Esophagus muscularis mucosa (tissue), 4 donors: ENCODE measurements around the gene RSL24D1. TPM values are rescaled to one million over a fixed set of nuclear protein-coding genes. Genes with fewer than 3 reads are reported as not detected.

Source experiments
- DNase-seq: peaks from one replicate; pipeline ENCODE4 v3.0.0-alpha.2; 2017; ENCODE audit errors: extremely low spot score
- H3K27ac ChIP-seq, 4 donors: fragments of 200-600 bp; sonication (generic); replicated peaks in 1 of 4; 1 replicate in 3 of 4; 2 replicates in 1 of 4; pipeline ENCODE4 v1.5.1; 2016 to 2019; ENCODE audit warnings: mild to moderate bottlenecking in 1 of 4
- H3K27me3 ChIP-seq, 4 donors: fragments of 200-600 bp; sonication (generic); one replicate each; pipeline versions ENCODE4 v1.5.1 to v1.6.0; 2016 to 2019
- H3K36me3 ChIP-seq, 4 donors: fragments of 200-600 bp; sonication (generic); one replicate each; pipeline ENCODE4 v1.5.1; 2016 to 2019
- H3K4me1 ChIP-seq, 4 donors: fragments of 200-600 bp; sonication (generic); one replicate each; pipeline ENCODE4 v1.5.1; 2016 to 2019
- H3K4me3 ChIP-seq, 4 donors: fragments of 200-600 bp; sonication (generic); 1 replicate in 2 of 4; 2 replicates in 2 of 4; pipeline ENCODE4 v1.5.1; 2016 to 2019; ENCODE audit warnings: mild to moderate bottlenecking in 4 of 4, moderate library complexity in 1 of 4
- H3K9me3 ChIP-seq, 4 donors: fragments of 200-600 bp; sonication (generic); 1 replicate in 3 of 4; 2 replicates in 1 of 4; pipeline ENCODE4 v1.5.1; 2016 to 2019
- EP300 ChIP-seq: sonication (generic); formaldehyde crosslinking; IDR thresholded peaks from one replicate; pipeline ENCODE4 v1.6.1; 2017; ENCODE audit warnings: antibody characterized with exemption
- POLR2A ChIP-seq: fragments of 450-650 bp; IDR thresholded peaks from one replicate; pipeline ENCODE4 v1.6.1; 2017; ENCODE audit warnings: antibody characterized with exemption, moderate library complexity, mild to moderate bottlenecking, low read depth
- POLR2AphosphoS5 ChIP-seq, 2 donors: sonication (generic); formaldehyde crosslinking; IDR thresholded peaks; one replicate each; pipeline ENCODE4 v1.6.1; 2017; ENCODE audit warnings: antibody characterized with exemption in 2 of 2
- WGBS: methylation state at CpG from one replicate; pipeline ENCODE4 v1.1.5; 2018; 5-methylcytosine and 5-hydroxymethylcytosine counted together
- intact Hi-C: fragments of 100-400 bp; cut with DNase I; formaldehyde crosslinking; loops from one replicate; pipeline ENCODE4 v1.15.1; 2023
- total RNA-seq, 4 donors: library from RNA; depleted of rRNA; stranded (reverse); fragments of >200 nt; gene quantifications; one replicate each; pipeline versions ENCODE4 v1.1.0 to v1.2.1, GENCODE V29; 2016
- TF ChIP-seq, protein P1 (sequence below), 3 experiments: fragments of 200-600 bp in 2 of 3; fragments of 450-650 bp in 1 of 3; sonication (generic) in 2 of 3; IDR thresholded peaks; one replicate each; pipeline ENCODE4 v1.5.1; 2017 to 2019; ENCODE audit warnings: antibody characterized with exemption in 3 of 3, mild to moderate bottlenecking in 2 of 3, moderate library complexity in 1 of 3

Gene RSL24D1
- total RNA-seq, 4 donors from 2014 or later = 49.8 to 92.4 (median 75.5) TPM

DNA sequence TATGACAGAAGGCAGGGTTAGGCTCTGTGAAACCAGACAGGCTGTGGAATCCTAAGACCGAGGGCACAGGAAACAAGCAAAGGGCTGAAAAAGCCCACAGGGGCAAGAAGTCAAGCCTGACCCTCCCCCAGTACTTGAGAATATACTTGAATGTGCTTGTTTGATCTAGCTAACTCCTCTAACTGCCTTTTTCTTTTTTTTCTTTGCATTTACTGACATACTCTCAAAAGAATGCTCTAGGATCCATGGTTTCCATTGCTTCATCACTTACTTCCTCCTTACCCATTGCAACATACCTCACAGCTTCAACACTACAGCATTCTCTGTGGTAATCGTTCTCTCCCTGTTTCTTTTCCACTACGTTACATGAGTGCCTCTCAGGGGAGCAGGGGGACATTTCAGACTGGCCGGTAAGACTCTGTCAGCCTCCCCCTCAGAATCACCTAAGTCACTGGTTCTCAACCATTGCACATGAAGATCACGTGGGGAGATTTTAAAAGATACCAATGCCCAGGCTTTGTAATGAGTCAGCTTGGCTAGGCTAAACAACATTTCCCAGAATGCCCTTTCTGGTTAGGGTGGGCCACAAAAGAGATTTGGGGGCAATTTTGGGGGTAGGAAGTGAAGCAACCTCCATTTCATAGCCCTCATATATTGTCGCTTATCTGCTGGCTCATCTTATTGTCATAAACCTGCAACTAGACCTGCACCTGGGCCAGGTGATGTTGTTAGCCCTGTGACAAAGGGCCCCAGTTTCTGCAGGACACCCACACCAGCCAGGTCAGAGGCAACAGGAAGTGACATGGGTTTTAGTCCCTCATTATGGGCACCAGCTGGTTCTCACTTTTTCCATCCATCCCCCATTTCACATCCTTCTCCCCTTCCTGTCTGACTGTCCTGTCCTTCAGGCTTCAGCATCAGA is 24.6 kb upstream of the RSL24D1 start:
- peaks cover 0 to 48% (median 10%) of the 10 kb centered on the region in 4 donors for H3K36me3 ChIP-seq
- intact Hi-C loops = no loop called here
- 68% methylated on average over 6 of the region's 6 CpGs for WGBS

DNA sequence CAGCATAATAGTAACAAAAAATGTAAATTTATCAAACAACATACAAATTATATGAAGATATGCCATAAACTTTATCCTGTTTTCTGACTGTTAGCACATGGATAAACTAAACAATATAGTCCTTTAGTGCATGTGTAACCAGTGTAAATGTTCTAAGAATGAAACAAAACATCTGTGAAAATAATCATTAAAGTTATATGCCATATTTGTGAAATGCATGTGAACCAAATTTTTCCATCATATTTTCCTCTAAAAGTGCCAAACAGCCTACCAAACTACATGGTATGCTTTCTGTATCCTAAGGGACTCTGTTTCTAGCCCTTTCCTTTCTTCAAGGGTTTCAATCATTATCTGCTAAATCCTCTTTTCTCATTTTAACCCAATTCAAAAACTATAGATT is 23.9 kb upstream of the RSL24D1 start:
- Histone ChIP-seq H3K27me3 (no peaks in the 10 kb centered on the region), H3K4me3 (no peak overlapping the region), H3K27ac (peak overlapping the region in 3 of 4 donors; percentile 27 to 45 (median 38)), H3K9me3 (no peaks in the 10 kb centered on the region), H3K4me1 (peaks cover 0 to 19% (median 8%) of the 10 kb centered on the region in 4 donors), H3K36me3 (peaks cover 0 to 41% (median 10%) of the 10 kb centered on the region in 4 donors)
- intact Hi-C loops = no loop called here
- TF ChIP-seq EP300 (no peak), POLR2AphosphoS5 (IDR thresholded peaks at IDR 0.05) (no peak), POLR2A (no peak)
- TF ChIP-seq, protein P1, sequence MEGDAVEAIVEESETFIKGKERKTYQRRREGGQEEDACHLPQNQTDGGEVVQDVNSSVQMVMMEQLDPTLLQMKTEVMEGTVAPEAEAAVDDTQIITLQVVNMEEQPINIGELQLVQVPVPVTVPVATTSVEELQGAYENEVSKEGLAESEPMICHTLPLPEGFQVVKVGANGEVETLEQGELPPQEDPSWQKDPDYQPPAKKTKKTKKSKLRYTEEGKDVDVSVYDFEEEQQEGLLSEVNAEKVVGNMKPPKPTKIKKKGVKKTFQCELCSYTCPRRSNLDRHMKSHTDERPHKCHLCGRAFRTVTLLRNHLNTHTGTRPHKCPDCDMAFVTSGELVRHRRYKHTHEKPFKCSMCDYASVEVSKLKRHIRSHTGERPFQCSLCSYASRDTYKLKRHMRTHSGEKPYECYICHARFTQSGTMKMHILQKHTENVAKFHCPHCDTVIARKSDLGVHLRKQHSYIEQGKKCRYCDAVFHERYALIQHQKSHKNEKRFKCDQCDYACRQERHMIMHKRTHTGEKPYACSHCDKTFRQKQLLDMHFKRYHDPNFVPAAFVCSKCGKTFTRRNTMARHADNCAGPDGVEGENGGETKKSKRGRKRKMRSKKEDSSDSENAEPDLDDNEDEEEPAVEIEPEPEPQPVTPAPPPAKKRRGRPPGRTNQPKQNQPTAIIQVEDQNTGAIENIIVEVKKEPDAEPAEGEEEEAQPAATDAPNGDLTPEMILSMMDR (IDR thresholded peaks at IDR 0.05) = no peak
- no peak for DNase-seq

More for the DNA sequence above, 24.6 kb upstream of the RSL24D1 start:
- Histone ChIP-seq H3K4me1 (peaks cover 0 to 19% (median 8%) of the 10 kb centered on the region in 4 donors), H3K4me3 (no peak overlapping the region), H3K27ac (peak overlapping the region in 3 of 4 donors; percentile 27 to 49 (median 38)), H3K9me3 (no peaks in the 10 kb centered on the region), H3K27me3 (no peaks in the 10 kb centered on the region)
- no peak for DNase-seq
- peak in 1 of 2 donors; percentile 62 for TF ChIP-seq POLR2AphosphoS5 (IDR thresholded peaks at IDR 0.05)
- TF ChIP-seq EP300 = no peak

DNA sequence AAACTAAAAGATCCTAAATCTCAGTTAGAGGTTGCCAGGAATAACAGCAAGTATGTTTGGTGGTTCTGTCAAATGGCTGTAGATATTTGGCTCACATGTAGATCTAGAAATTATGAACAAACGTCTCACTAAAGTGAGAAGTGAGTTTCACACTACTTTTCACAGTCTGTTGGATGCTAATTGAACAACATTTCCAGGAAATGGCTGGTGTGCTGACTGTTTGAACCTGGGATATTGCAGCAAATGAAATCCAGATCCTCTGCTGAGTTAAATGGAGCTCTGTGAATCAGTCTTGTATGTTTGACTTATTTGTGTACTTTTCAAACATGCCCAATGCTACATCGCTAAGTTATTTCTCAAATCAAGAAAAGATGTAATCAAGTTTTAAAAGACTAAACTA is 21.3 kb upstream of the RSL24D1 start:
- Histone ChIP-seq H3K9me3 (no peaks in the 10 kb centered on the region), H3K4me3 (no peak overlapping the region), H3K27me3 (no peaks in the 10 kb centered on the region), H3K27ac (peak overlapping the region in 3 of 4 donors; percentile 18 to 67 (median 30)), H3K4me1 (peaks cover 0 to 19% (median 8%) of the 10 kb centered on the region in 4 donors), H3K36me3 (peaks cover 0 to 16% (median 2%) of the 10 kb centered on the region in 4 donors)
- 56% methylated on average over 2 of the region's 2 CpGs for WGBS
- no peak for DNase-seq
- no peak for TF ChIP-seq POLR2A
- TF ChIP-seq, protein P1 (IDR thresholded peaks at IDR 0.05) = no peak
- no peak for TF ChIP-seq EP300
- intact Hi-C loops = no loop called here

DNA sequence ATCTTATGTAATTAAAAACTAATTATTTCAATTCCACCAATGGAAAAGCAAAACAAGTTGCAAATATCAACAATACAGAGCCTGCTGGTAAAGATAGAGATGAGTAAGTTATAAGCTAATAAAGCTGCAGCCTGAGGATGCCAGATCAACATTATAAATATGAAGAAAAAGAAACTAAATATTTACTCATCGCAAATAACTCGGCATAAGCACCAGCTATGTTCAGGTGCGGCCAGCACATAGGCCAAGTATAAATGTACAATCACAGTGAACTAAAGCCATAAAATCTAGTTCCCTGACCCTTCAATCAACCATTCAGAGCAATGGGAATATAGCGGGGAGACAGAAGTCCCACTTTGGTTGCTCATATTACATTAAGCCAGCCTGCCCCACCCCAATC is 7.7 kb upstream of the RSL24D1 start:
- no peak overlapping the region for H3K4me3 ChIP-seq
- H3K36me3 ChIP-seq = peaks cover 0 to 18% (median 7%) of the 10 kb centered on the region in 4 donors
- H3K4me1 ChIP-seq = no peaks in the 10 kb centered on the region
- no peaks in the 10 kb centered on the region for H3K9me3 ChIP-seq
- no peak overlapping the region for H3K27ac ChIP-seq
- no peaks in the 10 kb centered on the region for H3K27me3 ChIP-seq
- no peak for DNase-seq
- intact Hi-C loops = no loop called here
- TF ChIP-seq, protein P1 (IDR thresholded peaks at IDR 0.05) = no peak
- TF ChIP-seq POLR2AphosphoS5 (IDR thresholded peaks at IDR 0.05) (no peak), POLR2A (no peak), EP300 (no peak)
- WGBS = 84% methylated on average over 4 of the region's 4 CpGs

DNA sequence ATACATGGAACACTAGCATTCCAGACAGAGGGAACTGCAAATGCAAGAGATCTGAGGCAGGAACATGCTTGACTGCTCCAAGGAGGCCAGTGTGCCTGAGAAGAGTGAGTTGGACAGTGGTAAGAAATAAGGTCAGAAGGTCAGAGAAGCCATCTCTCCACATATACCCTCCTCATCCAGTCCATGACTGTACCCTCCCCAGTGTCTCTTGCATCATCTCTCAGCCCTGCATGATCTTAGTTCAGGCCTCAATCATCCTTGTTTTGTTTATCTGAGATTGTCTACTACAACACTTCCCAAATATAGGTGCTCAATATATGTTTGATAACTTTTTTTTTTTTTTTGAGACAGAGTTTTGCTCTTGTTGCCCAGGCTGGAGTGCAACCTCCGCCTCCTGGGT is 5.5 kb upstream of the RSL24D1 start:
- intact Hi-C loops = no loop called here

More for the DNA sequence above, 5.5 kb upstream of the RSL24D1 start:
- no peak for TF ChIP-seq POLR2AphosphoS5 (IDR thresholded peaks at IDR 0.05)
- no peak for TF ChIP-seq EP300
- TF ChIP-seq, protein P1 (IDR thresholded peaks at IDR 0.05) = no peak
- TF ChIP-seq POLR2A = no peak
- peaks cover 0 to 18% (median 7%) of the 10 kb centered on the region in 4 donors for H3K36me3 ChIP-seq
- 100% methylated on average over 1 of the region's 1 CpG for WGBS
- no peaks in the 10 kb centered on the region for H3K27me3 ChIP-seq
- no peaks in the 10 kb centered on the region for H3K9me3 ChIP-seq
- no peak overlapping the region for H3K4me3 ChIP-seq
- no peak for DNase-seq
- no peak overlapping the region for H3K27ac ChIP-seq
- H3K4me1 ChIP-seq = peaks cover 0 to 10% (median 3%) of the 10 kb centered on the region in 4 donors
